GM18526 (cell line): ENCODE data around the gene LYPD6.

Experiments used
- POLR2A ChIP-seq: IDR thresholded peaks from 3 replicates; pipeline ENCODE4 v1.6.1; 2011; ENCODE audit not compliant: insufficient read length; ENCODE audit errors: extremely low read depth

Gene LYPD6

DNA sequence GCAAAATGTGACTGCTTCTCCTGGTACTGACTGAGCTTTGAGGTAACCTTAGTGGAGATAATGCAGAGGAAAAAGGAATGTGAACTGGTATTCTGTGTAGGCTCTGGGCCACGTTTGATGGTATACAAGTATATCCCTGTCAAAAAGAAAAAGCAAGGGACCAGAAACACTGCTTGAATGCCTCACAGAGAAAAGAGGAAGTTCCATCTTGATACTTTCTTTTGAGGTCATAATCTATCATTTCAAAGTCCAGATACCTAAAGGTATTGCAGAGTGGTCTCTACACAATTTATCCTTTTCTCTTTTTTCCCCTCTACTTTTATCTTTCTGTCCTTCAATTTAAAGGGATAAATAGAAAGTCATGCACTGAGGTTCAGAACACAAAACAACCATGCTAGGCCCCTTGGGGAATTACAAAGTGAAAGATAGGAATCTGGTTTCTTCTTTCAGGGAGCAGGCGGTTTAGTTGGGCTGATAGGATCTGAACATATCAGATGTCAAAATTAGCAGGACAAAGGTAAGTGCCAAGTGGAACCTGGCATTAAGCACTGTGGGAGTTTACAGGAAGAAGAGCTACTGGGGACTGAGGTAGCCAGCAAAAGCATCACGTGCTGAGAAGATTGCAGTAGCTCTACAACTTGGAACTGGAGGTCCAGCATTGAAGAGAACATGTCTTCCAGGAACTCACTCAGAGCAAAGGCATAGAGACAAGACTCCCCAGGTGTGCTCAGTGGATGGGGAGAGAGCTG lies 121.2 kb downstream of the LYPD6 start:
- TF ChIP-seq POLR2A = no peak

DNA sequence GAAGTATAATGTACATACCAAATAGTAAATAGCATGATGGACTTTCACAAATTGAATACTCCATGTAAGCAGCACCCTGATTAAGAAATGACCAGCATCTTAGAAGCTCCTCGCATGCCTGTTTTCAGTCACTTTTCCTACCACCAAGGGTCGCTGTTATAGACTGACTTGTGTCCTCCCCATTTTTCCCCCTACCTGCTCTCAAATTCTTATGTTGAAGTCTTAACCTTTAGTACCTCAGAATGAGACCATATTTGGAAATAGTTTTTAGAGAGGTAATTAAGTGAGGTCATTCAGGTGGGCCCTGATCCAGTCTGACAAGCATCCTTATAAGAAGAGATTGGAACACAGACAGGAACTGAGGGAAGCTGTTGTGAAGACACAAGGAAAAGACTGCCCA lies 125.9 kb downstream of the LYPD6 start:
- TF ChIP-seq POLR2A = no peak

DNA sequence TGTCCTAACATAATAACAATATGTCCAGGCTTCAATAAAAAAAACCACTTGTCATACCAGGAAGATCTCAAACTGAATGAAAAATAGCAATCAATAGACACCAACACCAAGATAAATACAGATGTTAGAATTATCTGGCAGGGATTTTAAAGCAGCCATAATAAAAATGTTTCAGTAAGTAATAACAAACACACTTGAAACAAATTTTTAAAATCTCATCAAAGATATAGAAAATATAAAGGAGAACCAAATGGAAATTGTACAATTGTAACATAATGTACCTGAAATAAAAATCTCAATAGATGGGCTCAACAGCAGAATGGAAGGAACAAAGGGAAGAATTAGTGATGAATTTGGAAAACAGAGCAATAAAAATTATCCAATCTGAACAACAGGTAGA lies 128.1 kb downstream of the LYPD6 start:
- no peak for TF ChIP-seq POLR2A

DNA sequence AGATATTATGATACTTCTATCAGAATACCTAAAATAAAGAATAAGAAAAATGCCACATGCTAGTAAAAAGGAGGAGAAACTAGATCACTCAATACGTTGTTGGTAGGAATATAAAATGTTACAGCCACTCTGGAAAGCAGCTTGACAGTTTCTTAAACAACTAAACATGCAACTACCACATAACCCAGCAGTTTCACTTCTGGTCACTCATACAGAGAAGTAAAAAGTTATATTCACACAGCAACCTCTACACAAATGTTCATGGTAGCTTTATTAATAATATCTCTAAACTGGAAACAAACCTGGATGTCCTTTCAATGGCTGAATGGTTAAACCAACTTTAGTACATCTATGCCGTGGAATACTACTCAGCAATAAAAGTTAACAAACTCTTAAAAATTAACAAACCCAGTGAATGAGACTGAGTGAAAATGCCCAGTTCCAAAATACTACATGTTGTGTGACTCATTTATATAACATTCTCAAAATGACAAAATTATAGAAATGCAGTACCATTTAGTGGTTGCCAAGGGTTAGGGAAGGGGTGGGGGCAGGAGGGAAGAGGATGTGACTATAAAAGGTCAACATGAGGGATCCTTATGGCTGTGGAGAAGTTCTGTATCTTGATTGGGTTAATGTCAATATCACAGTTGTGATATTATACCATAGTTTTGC lies 133.1 kb downstream of the LYPD6 start:
- TF ChIP-seq POLR2A = no peak

DNA sequence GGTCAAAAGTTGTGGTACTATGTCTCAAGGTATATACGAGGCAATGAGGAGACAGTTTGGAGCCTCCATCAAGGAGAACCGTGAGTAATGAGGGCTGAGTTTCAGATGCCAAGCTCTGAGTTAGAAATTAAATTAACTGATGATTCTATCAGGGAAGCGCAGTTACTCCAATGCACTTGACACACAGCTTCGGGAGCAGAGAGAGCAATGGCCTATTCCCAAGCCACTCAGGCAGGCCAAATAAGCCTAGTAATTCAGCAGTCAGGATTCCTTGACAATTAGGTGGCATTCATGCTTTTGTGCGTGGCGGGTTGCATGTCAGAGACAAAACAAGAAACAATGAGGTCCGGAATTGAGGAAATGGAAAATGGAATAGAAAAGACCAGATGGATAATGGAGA lies 134.0 kb downstream of the LYPD6 start:
- TF ChIP-seq POLR2A = no peak

DNA sequence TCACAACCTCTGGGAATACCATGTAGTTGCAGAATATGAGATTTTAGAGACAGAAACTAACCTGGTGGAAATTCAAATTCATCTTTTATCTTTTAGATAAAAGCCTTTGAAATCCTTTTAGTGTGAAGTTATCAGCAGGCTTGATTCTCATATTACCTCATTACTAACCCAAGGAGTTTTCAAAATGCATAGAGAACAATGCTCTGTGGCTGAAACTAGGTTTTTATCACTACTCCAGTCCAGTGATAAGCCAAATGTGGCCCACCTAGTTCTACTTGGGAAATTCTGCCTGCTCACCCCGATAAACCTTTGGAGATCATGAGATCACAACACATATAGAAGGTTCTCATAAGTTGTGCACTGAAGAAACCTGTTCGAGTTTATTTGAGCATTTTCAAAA lies 135.5 kb downstream of the LYPD6 start:
- TF ChIP-seq POLR2A = no peak

DNA sequence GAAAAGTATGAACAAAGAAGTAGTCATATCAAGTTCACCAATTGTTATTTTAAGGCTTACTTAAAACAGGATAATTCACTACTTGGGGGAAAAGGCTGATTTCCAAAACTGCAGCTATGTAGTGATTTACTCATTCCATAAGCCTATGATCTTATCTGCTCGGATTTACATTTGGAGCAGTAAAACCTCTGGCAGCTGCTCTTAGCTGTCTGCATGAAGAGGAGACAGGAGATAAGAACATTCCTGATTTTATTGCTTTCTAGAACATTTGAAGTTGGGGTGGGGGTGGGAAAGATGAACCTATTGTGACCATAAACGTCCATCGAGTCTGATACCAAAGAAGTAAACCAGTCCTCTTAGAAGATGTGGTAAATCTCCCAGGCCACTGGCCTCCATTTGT lies 136.2 kb downstream of the LYPD6 start:
- TF ChIP-seq POLR2A = no peak

DNA sequence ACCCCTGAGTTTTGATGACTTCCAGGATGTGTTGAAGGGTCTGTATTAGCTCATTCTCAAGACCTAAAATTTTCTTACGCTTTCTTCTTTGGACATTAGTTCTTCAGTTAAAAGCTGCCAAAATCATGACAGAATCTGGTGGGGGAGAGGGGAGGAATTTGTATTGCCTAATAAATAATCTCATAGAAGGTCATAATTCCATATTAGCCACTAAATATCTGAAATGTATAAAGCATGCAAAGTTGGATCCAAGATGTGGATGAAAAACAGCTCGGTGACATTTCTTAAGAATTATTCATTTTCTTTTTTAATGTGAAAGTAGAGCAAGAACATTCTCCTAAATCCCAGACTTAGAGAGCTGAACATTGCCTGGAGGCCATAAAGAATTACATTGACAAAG lies 137.0 kb downstream of the LYPD6 start:
- no peak for TF ChIP-seq POLR2A

DNA sequence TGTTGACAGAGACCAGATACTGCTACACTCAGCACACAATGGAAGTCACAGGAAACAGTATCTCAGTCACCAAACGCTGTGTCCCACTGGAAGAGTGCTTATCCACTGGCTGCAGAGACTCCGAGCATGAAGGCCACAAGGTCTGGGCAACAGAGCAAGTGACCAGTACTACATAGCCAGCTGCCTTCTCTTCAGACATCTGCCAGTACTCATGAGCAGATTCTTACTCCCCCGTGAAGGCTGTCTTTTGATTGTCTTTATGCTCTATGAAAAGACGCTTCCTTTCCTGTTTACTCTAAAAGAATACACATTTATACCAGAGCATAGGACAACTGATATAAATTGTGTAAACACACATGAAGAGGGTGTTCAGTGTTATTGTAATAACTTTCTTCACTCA lies 138.2 kb downstream of the LYPD6 start:
- TF ChIP-seq POLR2A = no peak

DNA sequence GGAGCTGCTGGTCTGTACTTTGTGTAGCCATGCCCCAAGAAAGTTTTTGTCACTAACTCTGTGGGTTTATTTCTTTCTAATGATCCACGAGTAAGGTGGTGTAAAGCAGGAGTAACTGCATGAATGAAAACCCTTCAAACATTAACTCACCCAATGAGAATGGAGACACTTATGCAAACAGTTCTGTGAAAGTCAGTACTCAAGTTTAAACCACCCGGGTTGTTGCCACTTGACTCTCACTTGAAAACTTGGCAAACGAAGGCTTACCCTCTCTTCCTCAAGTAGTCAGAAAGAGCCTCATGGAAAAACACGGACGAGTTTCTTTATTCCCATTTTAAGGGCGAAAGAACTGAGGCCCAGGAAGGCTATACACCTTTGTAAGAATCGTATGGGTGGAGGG lies 139.7 kb downstream of the LYPD6 start:
- no peak for TF ChIP-seq POLR2A

DNA sequence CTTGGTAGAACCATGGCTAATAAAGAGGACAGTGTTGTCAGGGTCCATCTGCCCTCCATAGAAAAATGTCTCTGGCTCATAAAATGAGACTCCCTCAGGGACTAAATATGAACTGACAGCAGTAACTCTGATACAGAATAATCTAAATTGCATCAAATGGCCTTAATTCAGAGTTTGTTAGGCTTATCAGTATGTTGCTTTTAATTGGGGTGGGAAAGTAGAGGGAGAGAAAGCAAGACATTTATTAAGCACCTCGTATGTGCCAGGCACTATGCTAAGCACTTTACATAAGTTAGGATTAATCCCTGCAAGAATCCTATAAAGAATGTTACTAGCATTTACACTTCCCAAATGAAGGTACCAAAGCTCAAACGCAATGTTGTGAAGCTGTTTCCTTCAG lies 142.0 kb downstream of the LYPD6 start:
- no peak for TF ChIP-seq POLR2A

DNA sequence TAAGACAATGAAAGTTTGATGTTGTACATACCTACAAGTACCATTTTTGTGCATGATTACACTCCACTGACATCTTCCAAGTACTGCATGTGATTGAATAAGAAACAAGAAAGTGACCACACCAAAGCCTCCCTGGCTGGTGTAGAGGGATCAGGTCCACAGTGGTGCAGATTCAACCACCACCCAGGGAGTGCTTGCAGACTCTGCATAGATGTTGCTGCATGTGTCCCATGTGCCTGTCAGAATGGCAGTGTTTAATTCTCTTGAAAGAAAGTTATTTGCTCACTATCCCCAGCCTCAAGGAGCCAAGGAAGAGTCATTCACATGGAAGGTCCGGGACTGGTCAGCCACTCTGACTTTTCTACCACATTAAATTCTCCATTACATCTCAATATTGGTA lies 142.7 kb downstream of the LYPD6 start:
- TF ChIP-seq POLR2A = no peak

DNA sequence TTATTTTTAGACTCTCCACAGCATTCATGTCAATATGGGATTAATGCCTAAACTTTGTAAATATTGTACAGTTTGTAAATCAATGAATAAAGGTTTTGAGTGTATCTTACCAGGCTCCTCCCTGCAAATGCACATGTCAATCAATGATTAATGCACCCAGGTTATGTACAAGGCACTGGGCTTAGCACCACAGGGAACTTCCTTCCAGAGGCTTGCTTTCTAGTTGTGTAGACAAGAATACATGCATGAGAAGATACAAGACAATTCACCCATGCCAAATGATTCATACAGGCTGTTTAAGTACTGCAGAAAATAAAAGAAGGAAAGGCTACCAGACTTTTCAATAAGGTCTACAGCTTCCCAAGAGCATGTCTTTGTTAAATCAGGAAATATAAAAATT lies 143.1 kb downstream of the LYPD6 start:
- TF ChIP-seq POLR2A = no peak

DNA sequence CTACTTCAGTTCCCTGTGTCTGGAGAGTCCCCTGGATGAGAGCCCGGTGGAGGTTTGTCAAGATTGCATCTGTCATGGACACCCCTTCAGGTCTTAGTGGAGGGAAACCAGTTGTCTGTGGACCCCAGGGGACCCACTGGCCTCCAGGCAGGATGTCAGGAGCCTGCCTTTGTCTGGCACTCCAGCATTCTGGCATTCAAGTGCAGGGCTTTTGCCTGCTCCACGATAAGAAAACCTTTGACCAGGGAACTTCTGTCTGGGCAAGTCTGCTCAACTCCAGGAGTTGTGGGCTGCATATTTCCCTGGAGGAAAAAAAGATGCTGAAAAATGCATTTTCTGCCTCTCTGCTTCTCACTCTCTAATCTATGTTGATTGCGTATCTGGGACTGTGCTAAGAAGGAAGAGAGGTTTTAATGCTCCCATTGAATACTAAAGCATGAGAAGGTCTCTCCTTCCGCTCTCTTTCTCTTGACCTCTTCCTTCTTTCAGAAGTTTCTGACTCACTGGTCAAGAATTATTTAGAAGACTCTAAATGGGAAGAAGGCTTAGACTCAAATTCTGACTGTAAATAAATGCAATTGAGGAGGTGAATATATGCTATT lies 152.7 kb downstream of the LYPD6 start:
- TF ChIP-seq POLR2A = no peak

DNA sequence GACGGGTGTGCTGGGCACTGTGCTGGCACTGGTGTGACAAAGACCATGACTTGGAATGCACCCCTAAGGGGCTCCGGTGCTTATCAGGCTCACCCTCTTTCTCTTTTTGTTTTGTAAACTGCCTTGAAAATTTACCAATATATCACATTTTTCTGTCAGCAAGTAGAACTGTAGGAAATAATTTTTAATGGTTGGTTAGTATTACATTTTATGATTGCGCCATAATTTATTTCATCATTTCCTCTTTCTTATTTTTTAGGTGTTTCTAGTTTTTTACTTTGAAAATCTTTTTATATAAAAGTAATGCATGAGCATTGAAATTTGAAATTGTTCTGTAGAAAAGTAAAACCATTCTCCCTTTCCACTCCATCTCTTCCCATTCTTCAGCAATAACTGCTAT lies 156.3 kb downstream of the LYPD6 start:
- no peak for TF ChIP-seq POLR2A

DNA sequence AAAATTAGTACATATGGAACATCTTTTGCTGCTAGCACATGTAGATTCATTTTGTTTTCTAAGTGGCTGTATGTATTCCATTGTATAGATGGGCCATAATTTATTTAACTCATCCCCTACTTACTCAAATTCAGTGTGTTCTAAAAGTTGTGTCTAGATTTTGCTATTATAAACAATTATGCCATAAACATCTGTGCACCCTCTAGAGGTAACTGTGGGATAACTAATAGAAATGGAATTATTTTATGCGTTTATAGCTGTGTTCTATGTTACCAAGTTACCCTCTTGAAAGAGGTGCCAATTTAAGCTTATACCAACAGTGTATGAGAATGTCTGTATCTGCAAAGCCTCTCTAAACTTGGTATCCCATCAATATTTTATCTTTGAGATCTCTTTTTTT lies 156.8 kb downstream of the LYPD6 start:
- no peak for TF ChIP-seq POLR2A

DNA sequence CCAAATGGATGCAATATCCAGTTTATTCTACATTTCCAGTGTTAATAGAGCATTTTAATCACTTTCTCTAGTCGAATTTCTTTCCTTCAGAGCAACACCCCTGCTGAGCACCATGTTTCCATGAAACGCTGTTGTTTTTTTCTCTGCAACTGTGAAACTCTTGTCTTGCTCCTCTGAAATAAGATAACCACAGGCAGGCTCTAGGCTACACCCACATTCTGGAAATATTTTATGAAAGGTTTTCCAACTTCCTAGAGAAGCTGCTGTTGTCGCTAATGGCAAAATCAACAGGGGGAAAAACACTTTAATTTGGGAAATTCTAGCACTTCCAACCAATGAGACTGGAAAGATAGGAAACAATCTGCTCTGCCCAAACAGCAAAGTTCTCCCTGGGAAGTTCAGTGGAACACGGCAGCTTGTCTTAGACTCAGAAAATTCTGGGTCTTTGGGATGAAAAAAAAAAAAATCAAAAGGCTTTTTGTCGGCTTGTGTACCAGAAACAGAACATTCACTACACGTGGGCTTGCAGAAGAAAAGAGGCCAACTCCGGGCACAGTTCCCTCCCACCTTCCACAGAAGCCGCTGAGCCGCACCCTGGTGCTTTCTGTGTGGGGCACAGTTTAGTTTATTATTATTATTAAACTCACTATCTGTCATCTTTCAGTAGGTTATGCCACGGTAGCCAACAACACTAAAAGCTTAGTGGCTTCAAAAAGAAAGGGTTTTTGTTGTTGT lies 158.5 kb downstream of the LYPD6 start:
- no peak for TF ChIP-seq POLR2A

DNA sequence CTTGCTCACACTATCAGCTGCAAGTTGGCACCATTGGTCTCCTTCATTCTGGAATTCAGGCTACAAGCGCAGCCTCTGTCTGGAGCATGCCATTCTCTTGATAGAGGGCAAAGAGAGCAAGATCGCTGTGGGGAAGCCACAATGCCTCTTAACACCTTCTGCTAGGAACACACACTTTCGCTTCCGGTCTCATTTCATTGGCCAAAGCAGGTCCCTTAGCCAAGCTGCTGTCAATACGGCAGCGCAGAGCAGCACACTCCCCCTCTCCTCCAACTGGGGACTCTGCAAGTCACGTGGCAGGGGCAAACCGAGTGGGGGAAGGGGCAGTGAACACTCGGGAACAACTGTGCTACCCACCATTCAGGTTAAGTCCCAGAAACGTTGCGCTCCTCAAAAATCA lies 159.1 kb downstream of the LYPD6 start:
- TF ChIP-seq POLR2A = no peak
